NCI-H345 treated with DMSO at 0.1 percent for 48 hours (cell line): ENCODE data around the gene C12orf75.
A peak's percentile ranks its signal among the peaks of the same experiment; 100 is the strongest.
"Not testable (repeated sequence)": the region's sequence is repeated elsewhere in the genome, so short reads cannot be mapped to it uniquely, and the experiment has no call there.

Experiments
- DNase-seq: peaks from one replicate; lab custom pipeline; 2025; ENCODE audit not compliant: unreplicated experiment; lab: John Stamatoyannopoulos, UW

The C12orf75 gene

GRCh38 chr12:105334582-105334981 is 4.1 kb downstream of the C12orf75 start:
- DNase-seq, result no peak

GRCh38 chr12:105335856-105336255 is 5.4 kb downstream of the C12orf75 start:
- DNase-seq, result no peak

- DNase-seq, result no peak
Observed at GRCh38 chr12:105336411-105336810, 5.9 kb downstream of the C12orf75 start.

GRCh38 chr12:105337391-105337790 is 6.9 kb downstream of the C12orf75 start:
- no peak for DNase-seq

GRCh38 chr12:105338966-105339365 is 8.5 kb downstream of the C12orf75 start:
- DNase-seq, result no peak

- no peak for DNase-seq
Observed at GRCh38 chr12:105341010-105341409, 10.5 kb downstream of the C12orf75 start.

GRCh38 chr12:105341620-105342019 is 11.1 kb downstream of the C12orf75 start:
- not testable (repeated sequence) for DNase-seq

- no peak for DNase-seq
Observed at GRCh38 chr12:105342464-105342863, 12.0 kb downstream of the C12orf75 start.

- peak; percentile 95 for DNase-seq
Observed at GRCh38 chr12:105343836-105344235, 13.3 kb downstream of the C12orf75 start.

- no peak for DNase-seq
Observed at GRCh38 chr12:105347499-105347898, 17.0 kb downstream of the C12orf75 start.

- no peak for DNase-seq
Observed at GRCh38 chr12:105348142-105348541, 17.7 kb downstream of the C12orf75 start.

GRCh38 chr12:105348561-105348960 is 18.1 kb downstream of the C12orf75 start:
- no peak for DNase-seq

- no peak for DNase-seq
Observed at GRCh38 chr12:105349138-105349537, 18.6 kb downstream of the C12orf75 start.

GRCh38 chr12:105351523-105351922 is 21.0 kb downstream of the C12orf75 start:
- no peak for DNase-seq

- DNase-seq, result no peak
Observed at GRCh38 chr12:105352052-105352451, 21.6 kb downstream of the C12orf75 start.

GRCh38 chr12:105352940-105353635 is 22.6 kb downstream of the C12orf75 start:
- DNase-seq, result no peak

GRCh38 chr12:105355752-105356151 is 25.3 kb downstream of the C12orf75 start:
- no peak for DNase-seq

- DNase-seq, result no peak
Observed at GRCh38 chr12:105357162-105357691, 26.7 kb downstream of the C12orf75 start.

GRCh38 chr12:105358789-105359188 is 28.3 kb downstream of the C12orf75 start:
- DNase-seq, result no peak

GRCh38 chr12:105359856-105360255 is 29.4 kb downstream of the C12orf75 start:
- no peak for DNase-seq

- no peak for DNase-seq
Observed at GRCh38 chr12:105363890-105364289, 33.4 kb downstream of the C12orf75 start.

GRCh38 chr12:105365231-105365630 is 34.7 kb downstream of the C12orf75 start:
- no peak for DNase-seq
